Esophagus muscularis mucosa (tissue), 4 donors: ENCODE data around the gene RNU2-1. TPM values are rescaled to one million over a fixed set of nuclear protein-coding genes. Genes with fewer than 3 reads are reported as not detected.
"Not testable (repeated sequence)": the region's sequence is repeated elsewhere in the genome, so short reads cannot be mapped to it uniquely, and the experiment has no call there.

Source experiments
- DNase-seq: peaks from one replicate; pipeline ENCODE4 v3.0.0-alpha.2; 2017; ENCODE audit errors: extremely low spot score
- H3K27ac ChIP-seq, 4 donors: fragments of 200-600 bp; sonication (generic); replicated peaks in 1 of 4; 1 replicate in 3 of 4; 2 replicates in 1 of 4; pipeline ENCODE4 v1.5.1; 2016 to 2019; ENCODE audit warnings: mild to moderate bottlenecking in 1 of 4
- H3K27me3 ChIP-seq, 4 donors: fragments of 200-600 bp; sonication (generic); one replicate each; pipeline versions ENCODE4 v1.5.1 to v1.6.0; 2016 to 2019
- H3K36me3 ChIP-seq, 4 donors: fragments of 200-600 bp; sonication (generic); one replicate each; pipeline ENCODE4 v1.5.1; 2016 to 2019
- H3K4me1 ChIP-seq, 4 donors: fragments of 200-600 bp; sonication (generic); one replicate each; pipeline ENCODE4 v1.5.1; 2016 to 2019
- H3K4me3 ChIP-seq, 4 donors: fragments of 200-600 bp; sonication (generic); 1 replicate in 2 of 4; 2 replicates in 2 of 4; pipeline ENCODE4 v1.5.1; 2016 to 2019; ENCODE audit warnings: mild to moderate bottlenecking in 4 of 4, moderate library complexity in 1 of 4
- H3K9me3 ChIP-seq, 4 donors: fragments of 200-600 bp; sonication (generic); 1 replicate in 3 of 4; 2 replicates in 1 of 4; pipeline ENCODE4 v1.5.1; 2016 to 2019
- CTCF ChIP-seq, 3 experiments: fragments of 200-600 bp in 2 of 3; fragments of 450-650 bp in 1 of 3; sonication (generic) in 2 of 3; IDR thresholded peaks; one replicate each; pipeline ENCODE4 v1.5.1; 2017 to 2019; ENCODE audit warnings: antibody characterized with exemption in 3 of 3, mild to moderate bottlenecking in 2 of 3, moderate library complexity in 1 of 3
- EP300 ChIP-seq: sonication (generic); formaldehyde crosslinking; IDR thresholded peaks from one replicate; pipeline ENCODE4 v1.6.1; 2017; ENCODE audit warnings: antibody characterized with exemption
- POLR2A ChIP-seq: fragments of 450-650 bp; IDR thresholded peaks from one replicate; pipeline ENCODE4 v1.6.1; 2017; ENCODE audit warnings: antibody characterized with exemption, moderate library complexity, mild to moderate bottlenecking, low read depth
- POLR2AphosphoS5 ChIP-seq, 2 donors: sonication (generic); formaldehyde crosslinking; IDR thresholded peaks; one replicate each; pipeline ENCODE4 v1.6.1; 2017; ENCODE audit warnings: antibody characterized with exemption in 2 of 2
- WGBS: methylation state at CpG from one replicate; pipeline ENCODE4 v1.1.5; 2018; 5-methylcytosine and 5-hydroxymethylcytosine counted together
- intact Hi-C: fragments of 100-400 bp; cut with DNase I; formaldehyde crosslinking; loops from one replicate; pipeline ENCODE4 v1.15.1; 2023
- small RNA-seq, 3 donors: library from RNA; depleted of rRNA; stranded (forward); fragments of <200 nt; gene quantifications; one replicate each; pipeline ENCODE3, GENCODE V24; 2016
- total RNA-seq, 4 donors: library from RNA; depleted of rRNA; stranded (reverse); fragments of >200 nt; gene quantifications; one replicate each; pipeline versions ENCODE4 v1.1.0 to v1.2.1, GENCODE V29; 2016

Gene RNU2-1
- total RNA-seq, 4 donors from 2014 or later = not detected

GRCh38 chr17:43193251-43193650 lies 40.5 kb downstream of the RNU2-1 start:
- no peak for DNase-seq
- Histone ChIP-seq H3K27ac (no peak overlapping the region), H3K4me1 (no peaks in the 10 kb centered on the region), H3K9me3 (no peaks in the 10 kb centered on the region), H3K4me3 (no peak overlapping the region), H3K36me3 (peaks cover 95 to 100% (median 100%) of the 10 kb centered on the region in 4 donors), H3K27me3 (no peaks in the 10 kb centered on the region)
- intact Hi-C loops = no loop called here
- no peak for TF ChIP-seq POLR2A
- no peak for TF ChIP-seq POLR2AphosphoS5 (IDR thresholded peaks at IDR 0.05)
- TF ChIP-seq EP300 = no peak
- TF ChIP-seq CTCF (IDR thresholded peaks at IDR 0.05) = no peak
- WGBS = 98% methylated on average over 5 of the region's 5 CpGs

- intact Hi-C loops, H3K4me3 ChIP-seq, H3K27me3 ChIP-seq, DNase-seq, H3K9me3 ChIP-seq, H3K4me1 ChIP-seq, H3K27ac ChIP-seq: not testable (repeated sequence)
- H3K36me3 ChIP-seq = peaks cover 48 to 100% (median 90%) of the 10 kb centered on the region in 4 donors
- 94% methylated on average over 5 of the region's 5 CpGs for WGBS
Observed at GRCh38 chr17:43186656-43187055, 47.1 kb downstream of the RNU2-1 start.

- intact Hi-C loops = no loop called here
- no peak for TF ChIP-seq POLR2A
- no peak for TF ChIP-seq CTCF (IDR thresholded peaks at IDR 0.05)
- TF ChIP-seq POLR2AphosphoS5 (IDR thresholded peaks at IDR 0.05) = no peak
- TF ChIP-seq EP300 = no peak
Observed at GRCh38 chr17:43183921-43184320, 49.9 kb downstream of the RNU2-1 start.

More at GRCh38 chr17:43183921-43184320, 49.9 kb downstream of the RNU2-1 start:
- no peak for DNase-seq
- no peaks in the 10 kb centered on the region for H3K9me3 ChIP-seq
- peaks cover 43 to 100% (median 90%) of the 10 kb centered on the region in 4 donors for H3K36me3 ChIP-seq
- H3K27ac ChIP-seq = no peak overlapping the region
- no peaks in the 10 kb centered on the region for H3K27me3 ChIP-seq
- peaks cover 0 to 2% (median under 1%) of the 10 kb centered on the region in 4 donors for H3K4me1 ChIP-seq
- H3K4me3 ChIP-seq = no peak overlapping the region
- WGBS = 87% methylated on average over 3 of the region's 3 CpGs

Small RNAs within 50 kb of the gene (small RNA-seq; reads per million reads assigned to genes)
- gene RF00004 (0 reads per million in 3 donors), gene RNU2-1 (0 reads per million in 3 donors)

Other genes starting within 250 kb of the RNU2-1 start
- gene RPL27, start 235.6 kb downstream of the RNU2-1 start, total RNA-seq = 1,000 to 10,000 TPM; 1,126 to 2,755 (median 1,417) TPM
- gene IFI35, start 227.2 kb downstream of the RNU2-1 start, total RNA-seq = 10 to 100 TPM; 21.2 to 36.1 (median 28.8) TPM
- gene VAT1, start 211.6 kb downstream of the RNU2-1 start, total RNA-seq = 100 to 1,000 TPM; 106 to 190 (median 139) TPM
- gene RND2, start 208.7 kb downstream of the RNU2-1 start, total RNA-seq = 1 to 10 TPM; 2.7 to 3.2 (median 2.8) TPM
- gene BRCA1, start 108.6 kb downstream of the RNU2-1 start, total RNA-seq = 1 to 10 TPM; 3.1 to 7.6 (median 4.7) TPM
- 100 to 1,000 TPM in 3 of 4 donors, 10 to 100 TPM in 1; 83.3 to 156 (median 104) TPM for gene NBR1, start 62.8 kb downstream of the RNU2-1 start, total RNA-seq
- gene TMEM106A, start 22.1 kb downstream of the RNU2-1 start, total RNA-seq = 1 to 10 TPM; 3.3 to 6.2 (median 3.7) TPM
- not detected for gene CCDC200, start 5.4 kb downstream of the RNU2-1 start, total RNA-seq
- 10 to 100 TPM; 17.5 to 31.1 (median 21.9) TPM for gene ARL4D, start 165.0 kb upstream of the RNU2-1 start, total RNA-seq
- 10 to 100 TPM; 31.7 to 35.1 (median 33.4) TPM for gene DHX8, start 250.0 kb upstream of the RNU2-1 start, total RNA-seq